Measurements from ENCODE around the gene OR2A25. TPM values are rescaled to one million over a fixed set of nuclear protein-coding genes. Genes with fewer than 3 reads are reported as not detected.

OR2A25 gene
- total RNA-seq, 1 donor from 2014 or later = not detected

DNA sequence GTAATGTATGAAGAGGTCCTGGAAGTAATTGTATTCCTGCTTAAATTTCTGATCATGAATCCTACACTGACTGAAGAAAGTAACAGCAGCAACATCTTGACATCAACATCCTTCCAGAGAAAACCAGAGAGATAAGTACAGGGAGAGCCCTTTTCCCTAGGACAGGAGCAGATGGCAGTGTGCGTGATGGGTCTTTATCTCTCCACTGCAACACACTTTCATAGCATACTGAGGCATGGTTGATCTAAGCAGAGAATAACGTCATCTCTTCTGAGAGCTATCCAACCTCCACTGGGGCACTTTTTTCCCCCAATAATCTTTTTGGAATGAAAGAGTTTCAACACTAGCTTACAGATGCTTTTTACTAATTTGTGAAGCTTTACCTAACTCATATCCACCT, 342 bp downstream of the OR2A25 start:
- ATAC-seq (no peak), DNase-seq (ENCODE audit: low spot score) (no peak)

DNA sequence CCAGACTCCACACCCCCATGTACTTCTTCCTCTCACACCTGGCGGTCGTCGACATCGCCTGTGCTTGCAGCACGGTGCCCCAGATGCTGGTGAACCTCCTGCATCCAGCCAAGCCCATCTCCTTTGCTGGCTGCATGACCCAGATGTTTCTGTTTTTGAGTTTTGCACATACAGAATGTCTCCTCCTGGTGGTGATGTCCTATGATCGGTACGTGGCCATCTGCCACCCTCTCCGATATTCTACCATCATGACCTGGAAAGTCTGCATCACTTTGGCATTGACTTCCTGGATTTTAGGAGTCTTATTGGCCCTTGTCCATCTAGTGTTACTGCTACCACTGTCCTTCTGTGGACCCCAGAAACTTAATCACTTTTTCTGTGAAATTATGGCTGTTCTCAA, 4.8 kb downstream of the OR2A25 start:
- no peak for ATAC-seq
- DNase-seq (ENCODE audit: low spot score) = no peak

DNA sequence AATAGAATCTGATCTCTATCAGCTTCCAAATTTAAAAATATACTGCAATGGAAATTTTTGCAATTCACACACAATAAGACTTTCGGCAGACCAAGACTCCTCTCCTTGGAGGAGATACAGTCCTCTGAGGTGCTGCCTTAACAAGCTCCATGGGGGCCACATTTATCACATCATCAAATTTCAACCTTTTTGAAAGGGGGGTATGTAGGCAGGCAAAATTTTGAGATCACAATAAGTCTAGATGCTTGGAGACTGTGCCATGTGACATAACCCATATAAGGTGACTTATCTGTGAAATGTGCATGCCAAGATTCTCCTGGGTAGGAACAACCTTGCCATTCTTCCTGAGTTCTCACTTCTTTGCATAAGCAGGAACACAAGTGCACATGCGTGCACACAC, 16.4 kb downstream of the OR2A25 start, which contains the start of gene OR2A12:
OR2A12 (plus strand) TSS at position 301 of the 400 bp plus-strand sequence. CDS start 8,830 bp downstream, outside the sequence.
- DNase-seq (ENCODE audit: low spot score) (no peak), ATAC-seq (no peak)

DNA sequence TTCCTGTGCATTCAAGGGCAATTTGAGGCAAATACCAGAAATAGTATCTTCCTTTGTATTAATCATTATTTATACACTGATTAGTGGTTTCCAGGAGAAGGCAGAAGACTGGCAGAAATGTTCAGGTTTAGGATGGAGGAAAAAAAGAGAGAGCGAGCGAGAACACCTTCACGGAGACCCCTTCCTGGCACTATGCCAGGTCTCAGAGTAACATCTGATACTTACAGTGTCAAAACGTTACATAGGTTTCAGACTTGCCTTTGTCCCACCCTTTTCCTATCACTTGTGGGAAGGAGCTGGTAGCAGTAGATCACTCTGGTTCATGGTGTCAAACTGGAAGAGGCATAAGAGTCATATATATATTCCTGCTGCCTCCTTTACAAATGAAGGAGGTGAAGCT, 17.1 kb downstream of the OR2A25 start:
- no peak for DNase-seq (ENCODE audit: low spot score)
- ATAC-seq = no peak

DNA sequence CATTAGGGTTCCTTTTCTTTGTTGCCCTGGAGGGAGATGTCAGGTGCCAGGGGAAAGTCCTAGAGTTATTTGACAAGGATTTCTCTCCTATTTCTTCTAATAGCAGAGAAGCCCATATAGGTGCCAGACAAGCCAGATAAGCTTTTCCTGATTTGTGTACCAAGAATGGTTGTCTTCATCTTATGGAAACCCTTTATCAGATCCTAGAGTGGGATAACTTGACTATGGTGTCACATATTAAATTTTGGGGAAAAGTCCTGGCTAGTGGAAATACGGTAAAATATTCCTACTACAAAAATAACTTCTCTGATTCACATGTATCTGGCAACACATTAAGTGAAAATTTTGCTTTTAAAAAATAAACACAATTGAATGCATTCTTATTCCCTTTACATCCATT, 17.6 kb downstream of the OR2A25 start:
- DNase-seq (ENCODE audit: low spot score) (no peak), ATAC-seq (no peak)

DNA sequence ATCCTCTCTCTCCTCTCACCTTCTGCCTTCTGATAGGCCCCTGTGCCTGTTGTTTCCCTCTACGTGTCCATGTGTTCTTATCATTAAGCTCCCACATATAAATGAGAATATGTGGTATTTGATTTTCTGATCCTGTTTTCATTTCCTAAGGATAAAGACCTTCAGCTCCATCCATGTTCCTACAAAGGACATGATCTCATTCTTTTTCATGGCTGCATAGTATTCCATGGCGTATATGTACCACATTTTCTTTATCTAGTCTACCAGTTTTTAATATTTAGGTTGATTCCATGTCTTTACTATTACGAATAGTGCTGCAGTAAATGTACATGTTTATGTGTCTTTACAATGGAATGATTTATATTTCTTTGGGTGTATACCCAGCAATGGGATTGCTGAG, 21.1 kb downstream of the OR2A25 start:
- DNase-seq (ENCODE audit: low spot score) (no peak), ATAC-seq (no peak)

DNA sequence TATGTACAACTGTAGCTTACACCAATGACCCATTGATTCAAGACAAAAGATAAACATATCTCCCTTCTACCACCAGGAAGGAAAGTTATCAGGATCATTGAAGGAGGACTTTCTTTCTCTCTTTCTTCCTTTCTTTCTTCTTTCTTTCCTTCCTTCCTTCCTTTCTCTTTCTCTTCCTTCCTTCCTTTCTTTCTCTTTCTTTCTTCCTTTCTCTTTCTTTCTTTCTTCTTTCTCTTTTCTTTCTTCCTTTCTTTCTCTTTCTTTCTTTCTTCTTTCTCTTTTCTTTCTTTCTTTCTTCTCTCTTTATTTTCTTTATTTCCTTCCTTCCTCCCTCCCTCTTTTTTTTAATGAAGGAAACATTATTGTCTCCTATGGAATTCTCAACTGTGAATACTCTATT, 29.2 kb downstream of the OR2A25 start:
- ATAC-seq (no peak), DNase-seq (ENCODE audit: low spot score) (no peak)

DNA sequence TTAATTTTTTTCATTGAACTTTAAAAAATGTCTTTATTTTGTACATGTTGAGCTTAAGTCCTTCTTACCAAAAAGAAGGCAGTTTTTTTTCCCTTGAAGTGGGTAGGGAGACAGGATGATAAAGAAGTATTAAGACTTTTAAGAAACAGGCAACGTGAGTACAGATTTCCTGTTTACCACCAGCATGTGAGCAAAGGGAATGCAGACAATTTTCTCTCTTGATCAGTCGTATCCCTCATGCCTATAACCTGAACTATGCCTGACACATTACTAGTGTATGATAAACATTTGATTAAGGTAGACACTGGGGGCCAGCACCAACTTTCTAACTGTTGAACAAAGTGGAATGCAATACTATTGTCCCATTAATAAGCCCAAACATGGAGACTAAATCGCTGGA, 31.0 kb downstream of the OR2A25 start:
- DNase-seq (ENCODE audit: low spot score) (no peak), ATAC-seq (no peak)

DNA sequence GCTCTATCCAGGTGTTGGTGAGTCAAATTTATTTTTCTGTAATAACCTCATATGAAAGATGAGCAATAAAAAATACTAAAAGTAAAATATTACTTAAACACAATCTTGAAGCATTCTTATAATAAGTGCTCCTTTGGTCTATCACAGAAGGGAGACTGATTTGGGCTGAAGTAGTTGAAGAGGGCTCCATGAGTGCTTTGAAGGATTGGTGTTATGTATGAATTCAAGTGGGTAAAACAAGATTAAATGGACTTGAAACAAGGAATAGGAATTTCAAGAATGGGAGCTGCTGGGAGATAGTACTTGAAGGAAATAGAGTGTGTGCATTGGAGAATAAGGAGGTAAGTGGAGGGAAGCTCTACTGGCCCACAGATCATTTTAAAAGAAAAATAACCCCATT, 32.4 kb downstream of the OR2A25 start:
- ATAC-seq (no peak), DNase-seq (ENCODE audit: low spot score) (no peak)

DNA sequence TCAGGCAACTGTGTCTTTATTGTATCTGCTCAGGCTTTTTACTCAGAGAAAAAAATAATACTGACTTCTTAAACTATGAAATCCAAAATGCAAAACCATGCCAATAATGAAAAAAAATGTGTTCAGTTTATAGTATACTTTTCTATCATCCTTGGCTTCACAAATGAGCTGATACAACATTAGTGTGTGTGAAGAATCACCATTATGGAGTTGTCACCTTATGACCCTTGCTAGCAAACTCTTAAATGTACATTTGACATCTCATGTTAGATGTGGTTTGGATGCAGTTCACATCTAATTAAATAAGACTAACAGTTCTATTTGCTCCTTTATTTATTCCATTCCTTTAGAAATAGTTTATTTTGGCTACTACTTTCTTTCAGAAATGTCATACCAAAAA, 35.6 kb downstream of the OR2A25 start:
- DNase-seq (ENCODE audit: low spot score) = no peak
- ATAC-seq = no peak

DNA sequence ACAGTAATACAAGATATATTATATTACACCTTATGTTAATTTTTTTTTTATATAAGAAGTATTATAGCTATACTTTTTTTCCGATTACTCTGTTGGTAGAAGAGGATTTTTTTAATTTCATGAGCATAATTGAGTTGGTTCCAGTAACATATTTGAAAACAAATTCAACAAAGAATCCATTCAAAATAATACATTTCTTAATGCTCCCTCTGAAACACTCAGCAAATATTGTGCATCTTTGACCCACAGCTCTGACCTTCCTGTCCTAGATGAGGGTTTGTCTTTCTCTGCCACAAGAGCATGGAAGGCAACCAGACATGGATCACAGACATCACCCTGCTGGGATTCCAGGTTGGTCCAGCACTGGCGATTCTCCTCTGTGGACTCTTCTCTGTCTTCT, 39.7 kb downstream of the OR2A25 start, which contains the start of gene OR2A2:
OR2A2 (plus strand) TSS at position 301 of the 400 bp plus-strand sequence; CDS start at position 301, 0 bp downstream.
- ATAC-seq (no peak), DNase-seq (ENCODE audit: low spot score) (no peak)

DNA sequence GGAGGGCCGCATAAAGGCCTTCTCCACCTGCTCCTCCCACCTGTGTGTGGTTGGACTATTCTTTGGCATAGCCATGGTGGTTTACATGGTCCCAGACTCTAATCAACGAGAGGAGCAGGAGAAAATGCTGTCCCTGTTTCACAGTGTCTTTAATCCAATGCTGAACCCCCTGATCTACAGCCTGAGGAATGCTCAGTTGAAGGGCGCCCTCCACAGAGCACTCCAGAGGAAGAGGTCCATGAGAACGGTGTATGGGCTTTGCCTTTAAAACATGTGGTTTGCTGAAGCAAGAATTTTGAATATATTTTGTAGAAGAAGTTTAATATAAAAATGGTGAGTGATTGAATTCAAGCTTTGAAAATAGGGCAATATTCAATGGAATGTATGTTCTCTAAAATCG, 40.7 kb downstream of the OR2A25 start:
- ATAC-seq (no peak), DNase-seq (ENCODE audit: low spot score) (no peak)

DNA sequence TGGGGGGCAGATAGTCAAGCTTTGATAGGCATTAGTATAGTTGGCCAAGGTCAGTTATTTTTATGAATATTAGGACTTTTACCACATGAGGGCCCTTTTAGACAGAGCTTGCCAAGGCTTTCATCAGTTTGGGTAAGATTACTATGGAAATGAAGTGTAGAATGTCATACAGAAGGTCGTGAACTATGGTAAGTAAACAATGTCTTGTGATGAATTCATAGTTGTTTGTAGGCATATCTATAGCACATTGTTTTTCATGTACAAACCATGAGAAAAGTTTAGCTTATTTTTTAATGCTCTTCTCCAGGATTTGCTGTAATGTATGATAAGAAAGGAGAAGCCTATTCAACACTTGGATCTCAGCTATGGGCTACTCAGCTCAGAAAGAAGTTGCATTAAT, 44.0 kb downstream of the OR2A25 start:
- ATAC-seq = no peak
- no peak for DNase-seq (ENCODE audit: low spot score)

DNA sequence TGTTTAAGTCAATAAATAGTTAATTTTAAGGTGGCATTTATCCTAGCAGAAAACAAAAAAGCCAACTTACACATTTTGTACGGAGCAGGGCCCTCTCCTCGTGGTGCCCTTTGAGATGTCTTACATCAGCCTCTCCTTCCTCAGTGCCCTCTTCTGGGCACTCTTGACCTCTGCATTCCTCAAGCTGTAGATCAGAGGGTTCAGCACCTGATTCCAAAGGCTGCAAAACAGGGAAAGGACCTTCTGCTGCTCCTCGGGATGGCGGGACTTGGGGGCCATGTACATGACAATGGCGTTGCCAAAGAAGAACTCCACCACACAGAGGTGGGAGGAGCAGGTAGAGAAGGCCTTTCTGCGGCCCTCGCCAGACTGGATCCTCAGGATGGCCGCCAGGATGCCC, 48.7 kb downstream of the OR2A25 start:
- no peak for DNase-seq (ENCODE audit: low spot score)
- no peak for ATAC-seq

DNA sequence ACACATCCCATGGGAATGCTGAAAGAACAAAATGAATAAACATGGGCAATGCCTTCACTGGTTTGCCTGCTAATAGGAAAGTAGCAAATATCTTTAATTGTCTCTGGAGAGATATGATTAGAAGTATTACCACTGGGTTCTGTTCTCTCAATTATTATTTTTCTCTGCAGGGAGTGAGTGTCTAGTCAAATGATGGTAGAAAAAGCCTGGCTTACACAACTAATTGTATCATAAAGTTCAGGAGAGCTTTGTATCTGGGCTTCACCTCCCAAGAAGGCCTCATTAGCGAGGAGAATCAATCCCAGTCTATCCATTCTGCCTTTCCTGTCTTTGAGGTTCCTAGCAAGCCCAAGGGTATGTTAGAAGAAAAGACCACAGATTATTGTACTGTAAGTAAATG, 53.3 kb downstream of the OR2A25 start, which contains the start of gene OR2A14:
OR2A14 (plus strand) TSS at position 301 of the 400 bp plus-strand sequence. CDS start 5,937 bp downstream, outside the sequence.
- no peak for DNase-seq (ENCODE audit: low spot score)
- no peak for ATAC-seq

Other genes with a start within 250 kb of the OR2A25 start
- gene TCAF1, start 167.6 kb upstream of the OR2A25 start, total RNA-seq = 56.1 TPM
- gene OR2F2, start 134.6 kb upstream of the OR2A25 start, total RNA-seq = not detected
- gene OR2F1, start 115.0 kb upstream of the OR2A25 start, total RNA-seq = not detected
- not detected for gene OR6B1, start 69.5 kb upstream of the OR2A25 start, total RNA-seq
- gene OR2A5, start 20.9 kb upstream of the OR2A25 start, total RNA-seq = not detected
- not detected for gene OR2A12, start 16.5 kb downstream of the OR2A25 start, total RNA-seq
- not detected for gene OR2A2, start 39.8 kb downstream of the OR2A25 start, total RNA-seq
- gene OR2A14, start 53.4 kb downstream of the OR2A25 start, total RNA-seq = not detected
- gene CTAGE4, start 113.7 kb downstream of the OR2A25 start, total RNA-seq = 1.4 TPM
- gene ARHGEF35, start 126.0 kb downstream of the OR2A25 start, total RNA-seq = 7.2 TPM
- not detected for gene OR2A42, start 169.8 kb downstream of the OR2A25 start, total RNA-seq
- 1.9 TPM for gene OR2A7, start 195.0 kb downstream of the OR2A25 start, total RNA-seq
- gene CTAGE8, start 199.5 kb downstream of the OR2A25 start, total RNA-seq = 1.4 TPM
- not detected for gene OR2A1, start 242.6 kb downstream of the OR2A25 start, total RNA-seq

All from left lobe of liver (tissue), 2 donors.